Calu3 (cell line): Measurements from ENCODE around the gene ARL15. TPM values are rescaled to one million over a fixed set of nuclear protein-coding genes. Genes with fewer than 3 reads are reported as not detected.

Source experiments
- BruUV-seq: library from RNA; stranded (reverse); fragments of 400-500 nt; replicated peaks from 2 replicates; lab custom pipeline; 2021; lab: Mats Ljungman, UMichigan
- CTCF ChIA-PET: fragments of 300-600 bp; sonication (Branson Sonifier 250); formaldehyde crosslinking; loops from one replicate; lab custom pipeline; 2022; ENCODE audit warnings: antibody characterized with exemption; lab: Charles Lee
- DNase-seq: peaks from one replicate; pipeline ENCODE4 v3.0.0; 2022
- H3K27ac Mint-ChIP-seq: one replicate; pipeline ENCODE4 v1.8.0; 2022; ENCODE audit warnings: mixed read lengths; ENCODE audit not compliant: unreplicated experiment
- H3K27me3 Mint-ChIP-seq: one replicate; pipeline ENCODE4 v1.8.0; 2022; ENCODE audit warnings: mixed read lengths; ENCODE audit not compliant: unreplicated experiment
- H3K36me3 Mint-ChIP-seq: one replicate; pipeline ENCODE4 v1.8.0; 2022; ENCODE audit warnings: mild to moderate bottlenecking, moderate library complexity, mixed read lengths; ENCODE audit not compliant: insufficient read depth, unreplicated experiment
- H3K4me1 Mint-ChIP-seq: one replicate; pipeline ENCODE4 v1.8.0; 2022; ENCODE audit warnings: mild to moderate bottlenecking, low read depth, mixed read lengths; ENCODE audit not compliant: unreplicated experiment
- H3K4me3 Mint-ChIP-seq: one replicate; pipeline ENCODE4 v1.8.0; 2022; ENCODE audit warnings: mild to moderate bottlenecking, low read depth, moderate library complexity, mixed read lengths; ENCODE audit not compliant: unreplicated experiment
- H3K9me3 Mint-ChIP-seq: one replicate; pipeline ENCODE4 v1.8.0; 2022; ENCODE audit warnings: low read depth, mixed read lengths; ENCODE audit not compliant: unreplicated experiment
- intact Hi-C: fragments of 100-400 bp; cut with micrococcal nuclease; formaldehyde crosslinking; loops from one replicate; pipeline ENCODE4 v1.10.0; 2022; ENCODE audit not compliant: unreplicated experiment
- total RNA-seq: library from RNA; stranded (reverse); gene quantifications from 2 replicates; pipeline ENCODE4 v1.2.3, GENCODE V29; 2022
- TF ChIP-seq, protein P1 (sequence below): fragments of 200-600 bp; IDR thresholded peaks from one replicate; pipeline ENCODE4 v1.8.0; 2022; ENCODE audit warnings: antibody characterized with exemption; ENCODE audit not compliant: unreplicated experiment

Gene ARL15
- total RNA-seq, 1 experiment from 2014 or later, result 15.1 TPM

DNA sequence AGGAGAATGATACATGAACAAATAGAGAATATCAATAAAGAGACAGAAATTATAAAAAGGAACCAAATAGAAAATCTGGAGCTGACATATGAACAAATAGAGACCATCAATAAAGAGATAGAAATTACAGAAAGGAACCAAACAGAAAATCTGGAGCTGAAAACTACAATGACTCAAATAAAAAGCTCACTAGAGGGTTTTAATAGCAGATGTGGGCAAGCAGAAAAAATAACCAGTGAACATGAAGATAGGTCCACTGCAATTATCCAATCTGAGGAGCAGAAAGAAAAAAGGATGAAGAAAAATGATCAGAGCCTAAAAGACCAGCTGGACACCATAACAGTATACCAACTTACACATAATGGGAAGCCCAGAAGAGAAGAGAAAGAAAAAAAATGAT lies 353.7 kb downstream of the ARL15 start:
- DNase-seq, result no peak
- intact Hi-C loops, result no loop called here
- no peaks in the 10 kb centered on the region for H3K4me1 Mint-ChIP-seq
- CTCF ChIA-PET, result no interaction called here
- no peak overlapping the region for H3K4me3 Mint-ChIP-seq
- H3K27me3 Mint-ChIP-seq, result no peaks in the 10 kb centered on the region
- TF ChIP-seq, protein P1, sequence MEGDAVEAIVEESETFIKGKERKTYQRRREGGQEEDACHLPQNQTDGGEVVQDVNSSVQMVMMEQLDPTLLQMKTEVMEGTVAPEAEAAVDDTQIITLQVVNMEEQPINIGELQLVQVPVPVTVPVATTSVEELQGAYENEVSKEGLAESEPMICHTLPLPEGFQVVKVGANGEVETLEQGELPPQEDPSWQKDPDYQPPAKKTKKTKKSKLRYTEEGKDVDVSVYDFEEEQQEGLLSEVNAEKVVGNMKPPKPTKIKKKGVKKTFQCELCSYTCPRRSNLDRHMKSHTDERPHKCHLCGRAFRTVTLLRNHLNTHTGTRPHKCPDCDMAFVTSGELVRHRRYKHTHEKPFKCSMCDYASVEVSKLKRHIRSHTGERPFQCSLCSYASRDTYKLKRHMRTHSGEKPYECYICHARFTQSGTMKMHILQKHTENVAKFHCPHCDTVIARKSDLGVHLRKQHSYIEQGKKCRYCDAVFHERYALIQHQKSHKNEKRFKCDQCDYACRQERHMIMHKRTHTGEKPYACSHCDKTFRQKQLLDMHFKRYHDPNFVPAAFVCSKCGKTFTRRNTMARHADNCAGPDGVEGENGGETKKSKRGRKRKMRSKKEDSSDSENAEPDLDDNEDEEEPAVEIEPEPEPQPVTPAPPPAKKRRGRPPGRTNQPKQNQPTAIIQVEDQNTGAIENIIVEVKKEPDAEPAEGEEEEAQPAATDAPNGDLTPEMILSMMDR, result no peak
- BruUV-seq, result no TSS peak
- H3K36me3 Mint-ChIP-seq, result no peaks in the 10 kb centered on the region
- H3K9me3 Mint-ChIP-seq, result peaks cover 3% of the 10 kb centered on the region
- no peak overlapping the region for H3K27ac Mint-ChIP-seq

DNA sequence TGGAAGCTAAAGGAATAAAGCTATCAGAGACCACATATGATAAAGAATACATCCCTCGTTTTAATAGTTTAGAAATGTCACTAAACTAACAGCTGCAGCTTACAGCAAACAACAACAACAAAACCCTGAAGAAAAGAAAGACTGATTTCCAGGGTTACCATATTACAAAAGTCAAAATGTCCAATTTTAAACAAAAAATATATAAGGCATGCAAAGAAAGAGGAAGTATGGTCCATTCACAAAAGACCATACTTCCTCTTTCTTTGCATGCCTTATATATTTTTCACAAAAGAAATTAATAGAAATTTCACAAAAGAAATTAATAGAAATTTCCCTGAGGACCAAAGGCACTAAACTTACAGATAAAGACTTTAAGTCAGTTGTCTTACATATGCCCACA lies 354.2 kb downstream of the ARL15 start:
- DNase-seq, result no peak
- peaks cover 3% of the 10 kb centered on the region for H3K9me3 Mint-ChIP-seq
- CTCF ChIA-PET, result no interaction called here
- H3K27ac Mint-ChIP-seq, result no peak overlapping the region
- no TSS peak for BruUV-seq
- no peaks in the 10 kb centered on the region for H3K27me3 Mint-ChIP-seq
- H3K4me3 Mint-ChIP-seq, result no peak overlapping the region
- no peaks in the 10 kb centered on the region for H3K36me3 Mint-ChIP-seq
- H3K4me1 Mint-ChIP-seq, result no peaks in the 10 kb centered on the region
- intact Hi-C loops, result no loop called here
- TF ChIP-seq, protein P1, result no peak

DNA sequence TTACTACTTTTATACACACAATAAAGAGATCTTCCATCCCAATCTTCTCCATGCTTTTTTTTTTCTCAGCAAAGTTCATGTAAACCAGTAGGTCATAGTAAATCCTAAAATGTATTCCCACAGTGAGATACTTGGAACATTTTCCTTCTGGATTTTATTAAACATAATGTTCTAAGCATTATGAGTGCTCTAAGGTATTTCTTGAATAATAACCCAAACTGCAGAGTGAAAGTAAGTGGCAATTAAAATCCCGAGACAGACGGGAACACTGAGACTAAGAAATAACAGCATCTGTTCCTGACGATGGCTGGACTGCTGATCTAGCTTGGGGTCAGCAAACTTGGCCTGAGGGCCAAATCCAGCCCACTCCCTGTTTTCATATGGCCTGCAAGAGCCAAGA lies 359.8 kb downstream of the ARL15 start:
- H3K36me3 Mint-ChIP-seq, result no peaks in the 10 kb centered on the region
- BruUV-seq, result no TSS peak
- no peak overlapping the region for H3K4me3 Mint-ChIP-seq
- H3K27me3 Mint-ChIP-seq, result no peaks in the 10 kb centered on the region
- no peaks in the 10 kb centered on the region for H3K4me1 Mint-ChIP-seq
- DNase-seq, result no peak
- TF ChIP-seq, protein P1, result no peak
- no peak overlapping the region for H3K27ac Mint-ChIP-seq
- CTCF ChIA-PET, result no interaction called here
- no peaks in the 10 kb centered on the region for H3K9me3 Mint-ChIP-seq
- intact Hi-C loops, result no loop called here

DNA sequence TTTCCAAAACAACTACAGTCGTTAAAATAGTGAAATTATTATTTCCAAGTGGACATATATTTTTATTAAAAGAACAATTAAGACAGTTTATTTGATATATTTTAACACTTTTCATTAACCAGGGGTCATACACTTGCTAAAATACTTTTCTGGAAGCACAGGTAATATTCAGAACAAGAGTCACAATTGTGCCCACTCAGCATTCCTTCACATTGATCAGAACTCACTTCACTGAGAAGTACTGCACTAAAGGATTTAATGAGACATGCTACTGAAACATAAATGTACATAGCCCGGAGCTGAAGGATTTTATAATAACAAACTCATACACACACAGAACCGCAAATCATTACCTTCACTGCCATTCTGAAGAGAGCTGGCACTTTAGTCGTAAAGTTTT lies 361.8 kb downstream of the ARL15 start:
- no TSS peak for BruUV-seq
- no peaks in the 10 kb centered on the region for H3K9me3 Mint-ChIP-seq
- no peak overlapping the region for H3K27ac Mint-ChIP-seq
- no peaks in the 10 kb centered on the region for H3K36me3 Mint-ChIP-seq
- DNase-seq, result no peak
- TF ChIP-seq, protein P1, result no peak
- intact Hi-C loops, result no loop called here
- H3K27me3 Mint-ChIP-seq, result no peaks in the 10 kb centered on the region
- no peaks in the 10 kb centered on the region for H3K4me1 Mint-ChIP-seq
- no peak overlapping the region for H3K4me3 Mint-ChIP-seq
- CTCF ChIA-PET, result no interaction called here
